SK-N-SH (cell line): ENCODE data around the gene MFAP4. TPM values are rescaled to one million over a fixed set of nuclear protein-coding genes. Genes with fewer than 3 reads are reported as not detected.

Source experiments
- CTCF ChIA-PET: fragments of 300-600, 350-600 bp; formaldehyde crosslinking; extraction: SDS; loops from one replicate; lab custom pipeline; 2021; lab: Yijun Ruan, JAX
- POLR2A ChIA-PET: fragments of 350-600 bp; sonication (Branson Sonifier 250); formaldehyde crosslinking; extraction: SDS; loops from one replicate; lab custom pipeline; 2020; ENCODE audit warnings: antibody characterized with exemption, inconsistent platforms; lab: Yijun Ruan, JAX
- DNase-seq: peaks from one replicate; pipeline ENCODE4 v3.0.0; 2012
- H2AFZ ChIP-seq: fragments of 200-600 bp; sonication (generic); 2 replicates; pipeline ENCODE4 v1.8.1; 2016; ENCODE audit warnings: antibody characterized with exemption, mild to moderate bottlenecking, low read depth
- H3F3A ChIP-seq: fragments of 200-600 bp; sonication (generic); replicated peaks from 2 replicates; pipeline ENCODE3; 2016; ENCODE audit warnings: antibody characterized with exemption, mild to moderate bottlenecking; ENCODE audit not compliant: insufficient read depth
- H3K27ac ChIP-seq, 2 experiments: fragments of 200-500 bp in 1 of 2; fragments of 200-600 bp in 1 of 2; sonication (Bioruptor generic) in 1 of 2; sonication (generic), shearing (Covaris generic) in 1 of 2; 2 replicates each; pipeline versions ENCODE4 v1.5.1 to v1.6.1; 2014 to 2016; ENCODE audit warnings: low read depth in 2 of 2, inconsistent platforms in 1 of 2, low read length in 1 of 2, mild to moderate bottlenecking in 1 of 2, mixed read lengths in 1 of 2
- H3K27me3 ChIP-seq: fragments of 200-600 bp; sonication (generic), shearing (Covaris generic); 2 replicates; pipeline ENCODE4 v1.6.1; 2016; ENCODE audit warnings: mixed run types; ENCODE audit not compliant: insufficient read depth
- H3K36me3 ChIP-seq, 2 experiments: fragments of 200-500 bp in 1 of 2; fragments of 200-600 bp in 1 of 2; sonication (Bioruptor generic) in 1 of 2; sonication (generic) in 1 of 2; replicated peaks in 1 of 2; 2 replicates each; pipeline versions ENCODE3 to v1.5.1; 2014 to 2016; ENCODE audit warnings: low read length in 1 of 2, mild to moderate bottlenecking in 1 of 2; ENCODE audit not compliant: insufficient read depth in 2 of 2, control insufficient read depth in 1 of 2
- H3K4me1 ChIP-seq, 2 experiments: fragments of 200-500 bp in 1 of 2; fragments of 200-600 bp in 1 of 2; sonication (Bioruptor generic) in 1 of 2; sonication (generic), shearing (Covaris generic) in 1 of 2; 2 replicates each; pipeline versions ENCODE4 v1.5.1 to v1.6.1; 2014 to 2016; ENCODE audit warnings: low read depth in 1 of 2, low read length in 1 of 2, mixed run types in 1 of 2; ENCODE audit not compliant: insufficient read depth in 2 of 2, control insufficient read depth in 1 of 2
- H3K4me2 ChIP-seq: fragments of 200-600 bp; sonication (generic), shearing (Covaris generic); 2 replicates; pipeline ENCODE4 v1.6.1; 2017; ENCODE audit warnings: mixed run types
- H3K4me3 ChIP-seq, 2 experiments: fragments of 200-500 bp in 1 of 2; fragments of 200-600 bp in 1 of 2; sonication (Bioruptor generic) in 1 of 2; sonication (generic), shearing (Covaris generic) in 1 of 2; 2 replicates each; pipeline versions ENCODE4 v1.5.1 to v1.8.1; 2014 to 2016; ENCODE audit warnings: low read depth in 2 of 2, inconsistent platforms in 1 of 2, low read length in 1 of 2, mild to moderate bottlenecking in 1 of 2, mixed read lengths in 1 of 2, moderate library complexity in 1 of 2
- H3K79me2 ChIP-seq: fragments of 200-600 bp; sonication (generic); 2 replicates; pipeline ENCODE4 v1.8.1; 2017; ENCODE audit warnings: mild to moderate bottlenecking; ENCODE audit not compliant: insufficient read depth
- H3K9ac ChIP-seq: fragments of 200-600 bp; sonication (generic); 2 replicates; pipeline ENCODE4 v1.6.1; 2017; ENCODE audit warnings: mixed run types
- H3K9me2 ChIP-seq: fragments of 200-600 bp; sonication (generic); 2 replicates; pipeline ENCODE4 v1.6.1; 2017; ENCODE audit warnings: mixed run types
- H3K9me3 ChIP-seq: fragments of 200-600 bp; sonication (generic); 2 replicates; pipeline ENCODE4 v1.6.1; 2017; ENCODE audit warnings: mixed run types, mild to moderate bottlenecking, moderate library complexity
- H4K20me1 ChIP-seq: fragments of 200-600 bp; sonication (generic); 2 replicates; pipeline ENCODE4 v1.6.1; 2017; ENCODE audit warnings: mild to moderate bottlenecking, mixed run types; ENCODE audit not compliant: insufficient read depth
- CHD2 ChIP-seq: fragments of 150-350 bp; IDR thresholded peaks from 2 replicates; pipeline ENCODE4 v1.6.1; 2018; ENCODE audit warnings: low read length; ENCODE audit not compliant: partially characterized antibody
- IRF3 ChIP-seq: fragments of 150-350 bp; IDR thresholded peaks from 2 replicates; pipeline ENCODE4 v1.6.1; 2016; ENCODE audit warnings: mild to moderate bottlenecking, low read depth, low read length
- MEF2A ChIP-seq: IDR thresholded peaks from 2 replicates; pipeline ENCODE4 v1.4.0; 2012; ENCODE audit warnings: low read depth, borderline replicate concordance
- NFIC ChIP-seq: IDR thresholded peaks from 2 replicates; pipeline ENCODE4 v1.4.0; 2012; ENCODE audit warnings: borderline replicate concordance
- PBX3 ChIP-seq: IDR thresholded peaks from 2 replicates; pipeline ENCODE4; 2012
- POLR2AphosphoS5 ChIP-seq: IDR thresholded peaks from 2 replicates; pipeline ENCODE4 v1.6.1; 2012; ENCODE audit warnings: low read depth, low read length
- RAD21 ChIP-seq: IDR thresholded peaks from 2 replicates; pipeline ENCODE4 v1.6.1; 2012; ENCODE audit warnings: mild to moderate bottlenecking, low read length
- RFX5 ChIP-seq: IDR thresholded peaks from 2 replicates; pipeline ENCODE4 v1.6.1; 2012; ENCODE audit warnings: mild to moderate bottlenecking, improper control_type of control experiment, low read length
- SIN3A ChIP-seq: IDR thresholded peaks from 2 replicates; pipeline ENCODE4 v1.6.1; 2012; ENCODE audit warnings: low read depth, mild to moderate bottlenecking, low read length, moderate library complexity, borderline replicate concordance
- YY1 ChIP-seq: IDR thresholded peaks from 2 replicates; pipeline ENCODE4 v1.4.0; 2012; ENCODE audit warnings: low read depth, mild to moderate bottlenecking
- ZBTB33 ChIP-seq: IDR thresholded peaks from 2 replicates; pipeline ENCODE4 v1.4.0; 2012; ENCODE audit warnings: low read depth, borderline replicate concordance
- WGBS: methylation state at CpG from one replicate; pipeline ENCODE4 v1.1.6; 2017; ENCODE audit warnings: low lambda C conversion rate; 5-methylcytosine and 5-hydroxymethylcytosine counted together
- polyA plus RNA-seq, 3 experiments: library from polyadenylated mRNA; depleted of rRNA; stranded (reverse); fragments of >200 nt; gene quantifications; 2 replicates each; pipeline ENCODE4 v1.2.3, GENCODE V29; 2012
- TF ChIP-seq, protein P1 (sequence below): IDR thresholded peaks from 2 replicates; pipeline ENCODE4 v1.4.0; 2012; ENCODE audit warnings: low read depth
- TF ChIP-seq, protein P2 (sequence below): IDR thresholded peaks from 2 replicates; pipeline ENCODE4 v1.4.0; 2012; ENCODE audit warnings: low read depth, borderline replicate concordance

The MFAP4 gene
- polyA plus RNA-seq, 1 of the 3 experiments (the other 2 are of a cell fraction), result 120 TPM

GRCh38 chr17:19372011-19372370 is 15.0 kb downstream of the MFAP4 start:
- TF ChIP-seq MEF2A (no peak), ZBTB33 (no peak), YY1 (no peak), NFIC (no peak), IRF3 (no peak), SIN3A (no peak), PBX3 (no peak), POLR2AphosphoS5 (no peak), RFX5 (no peak), RAD21 (no peak), CHD2 (no peak)
- TF ChIP-seq, protein P1, sequence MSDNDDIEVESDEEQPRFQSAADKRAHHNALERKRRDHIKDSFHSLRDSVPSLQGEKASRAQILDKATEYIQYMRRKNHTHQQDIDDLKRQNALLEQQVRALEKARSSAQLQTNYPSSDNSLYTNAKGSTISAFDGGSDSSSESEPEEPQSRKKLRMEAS, result no peak
- TF ChIP-seq, protein P2, sequence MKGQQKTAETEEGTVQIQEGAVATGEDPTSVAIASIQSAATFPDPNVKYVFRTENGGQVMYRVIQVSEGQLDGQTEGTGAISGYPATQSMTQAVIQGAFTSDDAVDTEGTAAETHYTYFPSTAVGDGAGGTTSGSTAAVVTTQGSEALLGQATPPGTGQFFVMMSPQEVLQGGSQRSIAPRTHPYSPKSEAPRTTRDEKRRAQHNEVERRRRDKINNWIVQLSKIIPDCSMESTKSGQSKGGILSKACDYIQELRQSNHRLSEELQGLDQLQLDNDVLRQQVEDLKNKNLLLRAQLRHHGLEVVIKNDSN, result no peak
- WGBS, result 88% methylated on average over 8 of the region's 9 CpGs
- POLR2A ChIA-PET, result interaction anchor here (0.7 kb wide), 1 partner anchor 19 kb away, joined by 3 read pairs; no protein-coding TSS in a partner anchor
- Histone ChIP-seq H3K9ac (no peak overlapping the region), H3K79me2 (peaks cover 11% of the 10 kb centered on the region), H3K27ac (no peak overlapping the region), H3K27me3 (no peaks in the 10 kb centered on the region), H4K20me1 (no peaks in the 10 kb centered on the region), H3K4me3 (no peak overlapping the region), H3K4me2 (no peak overlapping the region), H3K9me2 (no peaks in the 10 kb centered on the region), H3K4me1 (peaks cover 0 to 3% of the 10 kb centered on the region in 2 experiments; a peak in 3 of 4 replicates), H2AFZ (no peak overlapping the region), H3K9me3 (no peaks in the 10 kb centered on the region), H3K36me3 (no peaks in the 10 kb centered on the region), H3F3A (peaks cover 10% of the 10 kb centered on the region)
- no peak for DNase-seq
- CTCF ChIA-PET, result interaction anchor here (0.6 to 5.6 kb wide), 4 partner anchors 9 to 395 kb away, joined by 3 to 37 read pairs (median 11); partner anchors contain the start of gene B9D1
